Natural killer cell (primary cell): ENCODE data around the gene GPR55. TPM values are rescaled to one million over a fixed set of nuclear protein-coding genes. Genes with fewer than 3 reads are reported as not detected.
"Not testable (repeated sequence)": the region's sequence is repeated elsewhere in the genome, so short reads cannot be mapped to it uniquely, and the experiment has no call there.

ENCODE experiments used
- ATAC-seq, 3 donors: fragments of 150-1000 bp in 2 of 3; fragments of 200-7000 bp in 1 of 3; cut with Tn5 transposase; 1 replicate in 1 of 3; 2 replicates in 2 of 3; pipeline ENCODE4 v1.10.0; 2021; ENCODE audit warnings: mild to moderate bottlenecking in 2 of 3, moderate library complexity in 2 of 3
- DNase-seq, 2 donors: peaks; one replicate each; pipeline versions ENCODE4 v3.0.0 to v3.0.0-alpha.2; 2013 to 2021; ENCODE audit warnings: mixed read lengths in 1 of 2
- H3K27ac ChIP-seq: one replicate; pipeline ENCODE4 v1.5.1; 2013; ENCODE audit warnings: mild to moderate bottlenecking, low read length
- H3K27me3 ChIP-seq: one replicate; pipeline ENCODE4 v1.6.1; 2013; ENCODE audit warnings: low read length; ENCODE audit not compliant: control insufficient read depth, insufficient read depth
- H3K36me3 ChIP-seq: one replicate; pipeline ENCODE4 v1.6.1; 2013; ENCODE audit warnings: low read length; ENCODE audit not compliant: control insufficient read depth, insufficient read depth
- H3K4me1 ChIP-seq: one replicate; pipeline ENCODE4 v1.6.1; 2013; ENCODE audit warnings: low read length; ENCODE audit not compliant: control insufficient read depth, insufficient read depth
- H3K4me3 ChIP-seq: one replicate; pipeline ENCODE4 v1.5.1; 2013; ENCODE audit warnings: low read length
- H3K9me3 ChIP-seq: one replicate; pipeline ENCODE4 v1.6.1; 2013; ENCODE audit warnings: low read length; ENCODE audit not compliant: control insufficient read depth, insufficient read depth
- H3K27ac Mint-ChIP-seq, 2 donors: one replicate each; pipeline ENCODE4 v1.8.0; 2022; ENCODE audit warnings: mild to moderate bottlenecking in 2 of 2, mixed read lengths in 2 of 2, moderate library complexity in 1 of 2
- H3K27me3 Mint-ChIP-seq, 2 donors: one replicate each; pipeline ENCODE4 v1.8.0; 2022; ENCODE audit warnings: low read depth in 2 of 2, mixed read lengths in 2 of 2
- H3K36me3 Mint-ChIP-seq: one replicate; pipeline ENCODE4 v1.8.0; 2022; ENCODE audit warnings: mixed read lengths
- H3K4me1 Mint-ChIP-seq, 2 donors: one replicate each; pipeline ENCODE4 v1.8.0; 2022; ENCODE audit warnings: mixed read lengths in 2 of 2
- H3K4me3 Mint-ChIP-seq: one replicate; pipeline ENCODE4 v1.8.0; 2022; ENCODE audit warnings: mild to moderate bottlenecking, moderate library complexity, mixed read lengths
- H3K9me3 Mint-ChIP-seq, 2 donors: one replicate each; pipeline ENCODE4 v1.8.0; 2022; ENCODE audit warnings: mixed read lengths in 2 of 2
- CTCF ChIP-seq: fragments of 200-600 bp; IDR thresholded peaks from one replicate; pipeline ENCODE4 v1.8.0; 2022; ENCODE audit warnings: antibody characterized with exemption
- WGBS: methylation state at CpG from one replicate; pipeline ENCODE4 v1.1.7; 2013; ENCODE audit warnings: missing lambda C conversion rate; ENCODE audit not compliant: insufficient coverage; 5-methylcytosine and 5-hydroxymethylcytosine counted together
- intact Hi-C: fragments of 100-400 bp; cut with micrococcal nuclease; formaldehyde crosslinking; loops from one replicate; pipeline ENCODE4 v1.14.2; 2022
- total RNA-seq, 4 donors: library from RNA; stranded (reverse); fragments of 120-200 nt in 1 of 4; gene quantifications; one replicate each; pipeline versions ENCODE4 v1.2.3 to v1.2.4, GENCODE V29; 2013 to 2022

GPR55 gene
- total RNA-seq, 3 donors from 2014 or later (not counting 1 experiment from before 2014, with no cell fraction given) = 0.09 to 1.1 (median 0.40) TPM

DNA sequence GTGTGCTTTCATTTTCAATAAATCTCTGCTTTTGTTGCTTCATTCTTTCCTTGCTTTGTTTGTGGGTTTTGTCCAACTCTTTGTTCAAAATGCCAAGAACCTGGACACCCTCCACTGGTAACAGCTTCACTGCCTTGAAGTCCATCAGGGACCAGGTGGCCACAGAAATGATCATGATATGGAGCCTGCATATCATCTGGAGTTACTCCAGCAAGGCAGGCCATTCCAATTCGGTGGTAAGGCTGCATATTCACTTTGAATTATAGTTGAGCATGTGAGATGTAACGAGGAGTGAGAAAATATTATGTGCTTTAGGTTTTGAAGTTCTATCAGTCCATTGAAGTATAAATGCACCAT lies 44.6 kb upstream of the GPR55 start:
- Mint-ChIP-seq H3K27me3 (peaks cover 13 to 36% of the 10 kb centered on the region in 2 donors), H3K27ac (no peak overlapping the region), H3K36me3 (no peaks in the 10 kb centered on the region), H3K4me3 (no peak overlapping the region), H3K9me3 (no peaks in the 10 kb centered on the region), H3K4me1 (peaks cover 10 to 17% of the 10 kb centered on the region in 2 donors)
- Histone ChIP-seq H3K4me1 (peaks cover 23% of the 10 kb centered on the region), H3K9me3 (no peaks in the 10 kb centered on the region), H3K27me3 (no peaks in the 10 kb centered on the region), H3K4me3 (no peak overlapping the region), H3K36me3 (no peaks in the 10 kb centered on the region), H3K27ac (no peak overlapping the region)
- ATAC-seq = no peak
- WGBS = 87% methylated on average over 2 of the region's 2 CpGs
- no peak for TF ChIP-seq CTCF
- DNase-seq = no peak
- intact Hi-C loops = loop anchor here (5.0 kb wide), 1 partner anchor 37 kb away; no protein-coding TSS in a partner anchor

GRCh38 chr2:230968921-230969658 lies 44.0 kb upstream of the GPR55 start:
- H3K36me3 ChIP-seq = no peaks in the 10 kb centered on the region
- H3K27ac ChIP-seq = no peak overlapping the region
- no peaks in the 10 kb centered on the region for H3K9me3 ChIP-seq
- no peak for DNase-seq
- H3K4me3 ChIP-seq = no peak overlapping the region
- 82% methylated on average over 16 of the region's 16 CpGs for WGBS
- H3K4me1 Mint-ChIP-seq = peaks cover 5 to 12% of the 10 kb centered on the region in 2 donors
- intact Hi-C loops = no loop called here
- H3K27ac Mint-ChIP-seq = no peak overlapping the region
- no peaks in the 10 kb centered on the region for H3K27me3 ChIP-seq
- H3K36me3 Mint-ChIP-seq = no peaks in the 10 kb centered on the region
- no peak for TF ChIP-seq CTCF
- H3K4me1 ChIP-seq = peaks cover 18% of the 10 kb centered on the region
- ATAC-seq = no peak
- no peak overlapping the region for H3K4me3 Mint-ChIP-seq
- H3K27me3 Mint-ChIP-seq = peaks cover 11 to 33% of the 10 kb centered on the region in 2 donors
- no peaks in the 10 kb centered on the region for H3K9me3 Mint-ChIP-seq

GRCh38 chr2:230968314-230968713 lies 43.3 kb upstream of the GPR55 start:
- H3K4me3 Mint-ChIP-seq, DNase-seq, H3K4me3 ChIP-seq, H3K9me3 Mint-ChIP-seq, H3K36me3 Mint-ChIP-seq, H3K27me3 ChIP-seq, H3K4me1 Mint-ChIP-seq, H3K27ac Mint-ChIP-seq, ATAC-seq, H3K36me3 ChIP-seq, H3K27ac ChIP-seq, intact Hi-C loops, H3K9me3 ChIP-seq: not testable (repeated sequence)
- H3K4me1 ChIP-seq = peaks cover 10% of the 10 kb centered on the region
- 96% methylated on average over 6 of the region's 6 CpGs for WGBS
- H3K27me3 Mint-ChIP-seq = peaks cover 11 to 39% of the 10 kb centered on the region in 2 donors

- 38% methylated on average over 2 of the region's 3 CpGs for WGBS
- peaks cover 3% of the 10 kb centered on the region for H3K27me3 ChIP-seq
- no peak for ATAC-seq
- H3K9me3 Mint-ChIP-seq = no peaks in the 10 kb centered on the region
- H3K27ac Mint-ChIP-seq = no peak overlapping the region
- no peak overlapping the region for H3K4me3 Mint-ChIP-seq
- no peak for DNase-seq
- H3K27me3 Mint-ChIP-seq = peaks cover 17 to 51% of the 10 kb centered on the region in 2 donors
- intact Hi-C loops = no loop called here
- H3K9me3 ChIP-seq = no peaks in the 10 kb centered on the region
- no peaks in the 10 kb centered on the region for H3K36me3 Mint-ChIP-seq
- no peaks in the 10 kb centered on the region for H3K36me3 ChIP-seq
- no peaks in the 10 kb centered on the region for H3K4me1 ChIP-seq
- H3K4me1 Mint-ChIP-seq = peaks cover 0 to 2% of the 10 kb centered on the region in 2 donors
- H3K27ac ChIP-seq = no peak overlapping the region
- no peak for TF ChIP-seq CTCF
- H3K4me3 ChIP-seq = no peak overlapping the region
Measured at GRCh38 chr2:230967113-230967512, 42.1 kb upstream of the GPR55 start.
